Ramos (cell line): ENCODE measurements around the gene SP8.

ENCODE experiments used
- in situ Hi-C: fragments of 300-500 bp; cut with MboI; formaldehyde crosslinking; loops from one replicate; pipeline ENCODE4 v1.14.3; 2022; ENCODE audit warnings: low sequenced_read_pairs; ENCODE audit not compliant: unreplicated experiment

The SP8 gene

DNA sequence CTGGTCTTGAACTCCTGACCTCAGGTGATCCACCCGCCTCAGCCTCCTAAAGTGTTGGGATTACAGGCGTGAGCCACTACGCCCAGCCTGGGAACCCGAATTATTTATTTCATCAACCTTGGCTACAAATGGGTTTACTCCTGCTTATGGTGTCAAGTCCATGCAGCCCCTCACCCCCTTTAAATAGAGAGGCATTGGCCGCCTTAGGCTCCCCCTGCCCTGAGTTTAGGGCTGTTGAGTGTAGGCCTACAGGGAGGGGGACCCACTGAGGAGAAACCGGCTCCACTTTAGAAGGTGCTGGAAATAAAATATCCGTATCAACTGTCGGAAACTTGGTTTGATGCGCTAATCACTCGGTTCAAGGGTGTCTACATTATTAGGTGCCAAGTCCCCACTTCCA, 8.7 kb upstream of the SP8 start:
- in situ Hi-C loops = no loop called here

DNA sequence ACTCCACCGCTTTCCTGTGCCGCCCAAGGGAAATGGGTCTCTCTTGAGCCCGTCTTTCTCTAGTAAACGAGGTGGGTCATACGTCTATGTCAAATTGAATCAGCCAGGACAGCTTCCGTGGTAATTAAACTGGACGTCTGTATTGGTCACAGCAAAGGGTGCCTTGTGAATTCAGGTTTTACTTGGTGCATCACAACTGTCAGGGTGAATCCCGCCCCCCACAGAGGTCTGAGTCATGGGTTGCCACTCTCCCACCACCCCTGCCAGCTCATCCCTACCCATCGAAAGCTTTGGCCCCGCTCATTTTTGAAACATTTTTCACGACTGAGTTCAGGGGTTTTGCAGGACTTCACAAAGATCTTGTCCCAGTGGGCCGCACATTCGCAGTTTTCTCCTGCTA, 8.0 kb upstream of the SP8 start:
- in situ Hi-C loops = no loop called here

DNA sequence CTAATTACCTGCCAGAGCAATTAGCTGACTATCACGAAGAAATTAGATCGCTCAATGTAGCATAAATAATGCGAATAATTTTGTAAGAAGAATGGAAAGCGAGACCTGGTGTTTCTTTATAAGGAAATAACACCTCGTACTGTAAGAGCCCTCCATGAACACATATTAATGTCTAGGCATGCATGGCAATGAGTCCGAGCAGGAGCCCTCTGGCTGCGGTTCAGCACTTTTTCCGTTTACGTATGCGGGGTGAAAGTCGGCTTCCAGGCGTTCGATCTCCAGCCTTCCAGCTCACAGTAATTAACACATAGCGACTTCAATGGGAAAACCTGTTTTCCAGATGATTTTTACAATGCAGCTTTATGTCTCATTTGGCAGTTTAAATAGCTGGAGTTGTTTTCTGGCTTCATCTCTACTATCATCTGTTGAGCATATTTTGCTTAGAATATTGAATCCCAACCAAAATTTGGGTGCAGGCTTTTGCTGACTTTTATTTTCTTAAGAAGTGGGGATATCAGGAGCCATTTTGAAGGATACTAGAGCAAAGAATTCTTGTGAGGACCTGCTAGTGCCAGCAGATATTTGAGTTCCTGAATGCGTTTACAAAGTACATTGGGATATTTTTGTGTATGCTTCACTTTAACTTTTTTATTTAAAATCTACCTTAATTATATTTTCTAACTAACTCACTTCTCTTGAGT, 7.2 kb upstream of the SP8 start:
- in situ Hi-C loops = no loop called here

DNA sequence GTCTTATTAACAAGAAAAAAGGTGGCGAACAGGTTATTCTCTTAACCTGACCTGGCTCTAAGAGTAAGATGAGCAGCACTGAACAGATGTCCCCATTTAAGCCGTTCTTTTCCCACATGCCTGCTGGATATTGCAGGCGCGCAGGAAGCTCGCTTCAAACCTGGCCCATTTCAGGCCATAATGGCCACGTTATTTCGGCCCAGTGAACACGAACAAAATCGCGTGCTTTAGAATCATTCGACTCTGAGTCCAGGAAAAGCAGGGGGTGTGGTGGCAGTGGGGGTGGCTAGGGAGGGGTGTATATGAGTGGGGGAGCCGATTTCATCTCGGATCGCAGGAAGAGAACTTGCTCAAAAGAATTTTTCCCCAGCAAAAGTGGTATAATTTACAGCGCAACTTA, 6.6 kb upstream of the SP8 start:
- in situ Hi-C loops = no loop called here

DNA sequence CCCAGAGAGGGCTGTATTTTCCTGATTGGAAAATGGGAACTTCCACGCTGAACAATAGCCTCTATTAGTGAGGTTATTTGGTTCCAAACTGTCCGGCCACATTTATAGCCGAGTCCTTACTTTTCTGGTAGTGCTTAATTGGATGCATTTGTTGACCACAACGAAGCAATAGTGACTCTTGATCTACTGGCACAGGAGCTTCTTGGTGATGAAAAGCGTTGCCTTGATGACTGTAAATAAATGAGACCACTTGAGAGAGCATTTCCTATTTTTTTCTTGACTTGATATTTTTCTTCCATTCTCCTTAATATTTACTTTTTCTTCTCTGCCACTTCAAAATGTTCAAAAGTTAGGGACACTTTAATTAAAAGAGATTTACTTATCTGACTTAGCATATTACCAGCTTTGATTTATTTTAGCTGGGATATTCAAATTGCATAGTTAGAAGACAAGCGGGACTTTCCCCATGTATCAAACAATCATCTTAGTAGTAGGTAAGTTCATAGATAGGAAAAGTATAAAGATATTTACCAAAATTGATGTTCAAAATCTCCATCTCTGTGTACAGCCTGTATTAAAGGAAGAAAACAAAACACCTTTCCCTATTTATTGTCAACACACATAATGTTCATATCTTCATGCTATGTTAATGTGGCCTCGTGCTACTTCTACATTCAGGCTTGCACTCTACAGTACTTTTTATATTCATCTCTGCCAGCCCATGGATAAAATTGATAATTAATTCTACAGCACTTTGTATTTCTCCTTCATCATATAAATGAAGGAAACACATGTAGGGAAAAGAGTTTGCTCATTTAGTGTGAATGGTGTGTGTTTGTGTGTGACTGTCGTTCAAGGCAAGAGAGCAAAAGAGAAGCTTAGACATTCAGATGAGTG, 5.1 kb upstream of the SP8 start:
- in situ Hi-C loops = no loop called here

DNA sequence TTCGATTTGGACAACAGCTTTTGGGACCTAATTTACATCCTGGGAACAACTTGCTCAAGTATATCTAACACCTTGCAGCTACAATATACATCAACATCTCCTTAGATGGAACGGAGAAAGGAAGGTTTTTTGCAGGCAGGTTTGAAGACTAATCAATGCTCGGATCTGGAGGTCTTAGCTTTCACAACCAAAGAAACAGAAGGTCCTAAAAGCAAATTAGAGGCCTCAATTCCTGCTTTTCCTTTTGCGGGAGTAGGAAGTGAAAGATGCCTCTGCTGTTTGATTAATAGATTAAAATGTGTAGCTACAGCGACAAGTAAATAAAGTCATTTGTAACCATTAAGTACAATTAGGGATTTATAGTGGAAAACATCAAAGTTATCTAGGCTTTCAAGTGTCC, 3.7 kb upstream of the SP8 start:
- in situ Hi-C loops = no loop called here

DNA sequence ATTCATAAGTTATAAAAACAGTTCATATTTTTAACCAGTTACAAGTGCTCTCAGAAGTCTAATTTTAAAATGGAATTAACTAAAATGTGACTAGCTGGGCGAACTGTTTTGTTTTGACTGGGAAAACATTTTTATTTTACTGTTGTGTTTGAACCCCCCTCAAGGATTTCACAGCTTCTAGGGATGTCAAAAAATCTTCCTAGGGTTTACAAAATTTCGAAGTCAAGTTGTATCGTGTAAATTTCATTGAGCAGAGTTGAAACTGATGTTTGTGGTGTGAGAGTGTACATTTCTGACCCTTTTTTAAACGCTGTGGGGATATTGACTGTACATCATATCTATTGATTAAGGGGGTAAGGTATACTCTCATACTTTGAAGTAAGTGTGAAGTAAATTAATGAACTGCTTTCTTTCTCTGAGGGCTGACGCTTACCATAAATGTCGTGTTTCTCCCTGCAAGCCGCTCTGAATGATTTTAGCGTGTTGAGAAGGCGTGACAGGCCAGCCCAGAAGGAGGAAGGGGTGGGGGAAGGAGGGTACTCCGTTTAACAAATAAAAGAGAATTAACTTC, 1.8 kb upstream of the SP8 start:
- in situ Hi-C loops = no loop called here

DNA sequence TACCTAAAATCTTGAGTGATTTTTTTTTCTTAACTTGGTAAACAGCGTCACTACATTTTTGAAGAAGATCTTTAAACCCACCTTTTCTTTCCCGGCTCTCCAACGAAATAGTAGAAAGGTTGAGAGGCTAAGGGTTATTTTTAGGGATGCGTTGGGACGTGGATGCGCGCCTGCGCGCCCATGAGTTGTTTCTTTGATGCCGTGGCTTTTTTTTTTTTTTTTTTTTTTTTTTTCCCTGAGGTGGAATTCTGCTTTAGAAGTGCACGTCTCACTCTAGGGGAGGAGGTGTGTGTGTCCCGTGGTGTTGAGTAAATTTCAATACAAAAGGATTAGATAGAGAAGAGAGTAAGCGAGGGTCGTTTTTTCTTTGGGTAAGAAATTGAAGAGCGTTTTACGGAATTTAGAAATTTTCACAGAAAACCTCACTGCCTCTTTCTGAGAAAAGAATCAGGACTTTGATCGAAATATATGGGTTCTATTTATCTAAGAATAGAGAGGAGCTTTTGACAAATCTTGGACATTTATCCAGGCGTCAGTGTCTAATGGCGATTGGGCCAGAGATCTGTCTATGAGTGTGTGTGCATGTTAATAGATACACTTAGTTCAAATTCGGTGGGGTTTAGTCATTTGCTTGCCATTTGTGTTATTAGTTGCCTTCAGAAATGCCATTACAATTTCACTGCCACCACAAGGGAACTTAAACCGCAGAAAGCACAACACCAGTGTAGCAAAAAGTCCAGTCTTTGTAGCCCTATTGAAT, 1.2 kb upstream of the SP8 start:
- in situ Hi-C loops = no loop called here

DNA sequence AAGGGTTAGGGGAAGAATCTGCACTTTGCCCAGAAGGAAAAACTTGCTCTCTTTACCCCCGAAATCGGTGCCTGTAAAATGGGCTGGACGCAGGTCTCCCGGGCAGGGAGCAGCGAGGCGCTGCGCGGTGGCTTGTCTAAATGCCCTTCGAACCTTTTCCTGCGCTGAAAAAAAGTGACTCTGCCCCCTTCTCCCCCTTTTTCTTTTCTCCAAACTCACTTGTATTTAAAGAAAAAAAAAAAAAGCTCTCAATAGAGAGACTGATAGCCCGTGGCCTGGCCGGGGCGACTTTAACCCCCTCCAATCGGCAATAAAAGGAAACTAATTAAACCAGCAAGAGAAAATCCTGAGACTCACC, 286 bp downstream of the SP8 start:
- in situ Hi-C loops = no loop called here

DNA sequence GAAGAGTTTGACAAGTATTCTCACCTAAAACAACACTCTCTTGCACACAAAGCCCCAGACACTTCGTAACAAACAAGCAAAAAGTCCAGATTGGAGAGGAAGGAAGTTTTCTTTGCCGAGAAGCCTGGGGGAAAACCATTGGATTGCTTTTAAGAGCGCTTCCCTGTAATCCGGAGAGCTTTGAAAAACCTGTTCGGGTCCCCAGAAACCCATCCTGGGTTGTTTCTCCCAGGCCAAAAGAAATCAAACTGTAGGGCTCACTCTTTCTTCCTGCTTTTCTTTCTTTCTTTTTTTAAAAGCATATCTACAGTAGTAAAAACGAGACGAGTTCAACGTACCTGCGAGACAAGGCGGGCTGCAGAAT, 655 bp downstream of the SP8 start:
- in situ Hi-C loops = no loop called here

DNA sequence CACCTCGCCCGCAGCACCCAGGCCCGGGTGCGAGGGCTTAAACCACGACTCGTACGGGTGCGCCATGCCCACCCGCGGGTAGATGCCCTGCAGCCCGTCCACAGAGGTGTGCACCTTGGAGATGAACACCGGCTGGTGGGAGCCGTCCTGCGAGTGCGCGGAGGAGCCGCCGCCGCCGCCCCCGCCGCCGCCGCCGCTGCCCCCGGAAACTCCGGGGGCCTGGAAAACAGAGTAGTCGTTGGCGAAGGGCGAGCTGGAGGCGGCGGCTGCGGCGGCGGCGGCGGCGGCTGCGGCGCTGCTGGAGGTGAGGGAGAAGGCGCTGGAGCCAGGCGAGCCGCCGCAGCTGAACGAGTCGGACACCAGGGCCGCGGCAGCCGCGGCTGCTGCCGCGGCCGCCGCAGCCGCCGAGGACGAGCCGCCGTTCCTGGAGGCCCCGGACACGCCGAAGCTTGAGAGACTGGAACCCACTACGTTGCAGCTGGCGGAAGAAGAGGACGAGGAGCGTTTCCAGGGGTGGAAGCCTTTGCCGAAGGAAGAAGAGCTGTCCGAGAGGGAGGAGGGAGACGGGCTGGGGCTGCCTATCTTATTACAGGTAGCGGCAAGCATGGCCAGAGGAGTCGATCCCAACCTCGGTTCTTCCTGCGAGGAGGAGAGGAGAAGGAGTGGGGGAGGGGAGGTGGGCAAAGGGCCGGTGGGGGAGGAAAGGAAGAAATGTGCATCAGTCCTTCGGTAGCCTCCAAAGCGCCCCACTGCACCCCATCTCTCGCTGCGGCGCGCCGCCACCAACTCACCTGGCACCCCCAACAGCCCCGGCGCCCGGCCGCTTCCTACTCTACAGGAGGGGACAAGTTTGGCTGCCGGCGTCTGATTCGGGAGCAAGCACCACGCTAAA, 1.3 kb downstream of the SP8 start:
- in situ Hi-C loops = no loop called here

DNA sequence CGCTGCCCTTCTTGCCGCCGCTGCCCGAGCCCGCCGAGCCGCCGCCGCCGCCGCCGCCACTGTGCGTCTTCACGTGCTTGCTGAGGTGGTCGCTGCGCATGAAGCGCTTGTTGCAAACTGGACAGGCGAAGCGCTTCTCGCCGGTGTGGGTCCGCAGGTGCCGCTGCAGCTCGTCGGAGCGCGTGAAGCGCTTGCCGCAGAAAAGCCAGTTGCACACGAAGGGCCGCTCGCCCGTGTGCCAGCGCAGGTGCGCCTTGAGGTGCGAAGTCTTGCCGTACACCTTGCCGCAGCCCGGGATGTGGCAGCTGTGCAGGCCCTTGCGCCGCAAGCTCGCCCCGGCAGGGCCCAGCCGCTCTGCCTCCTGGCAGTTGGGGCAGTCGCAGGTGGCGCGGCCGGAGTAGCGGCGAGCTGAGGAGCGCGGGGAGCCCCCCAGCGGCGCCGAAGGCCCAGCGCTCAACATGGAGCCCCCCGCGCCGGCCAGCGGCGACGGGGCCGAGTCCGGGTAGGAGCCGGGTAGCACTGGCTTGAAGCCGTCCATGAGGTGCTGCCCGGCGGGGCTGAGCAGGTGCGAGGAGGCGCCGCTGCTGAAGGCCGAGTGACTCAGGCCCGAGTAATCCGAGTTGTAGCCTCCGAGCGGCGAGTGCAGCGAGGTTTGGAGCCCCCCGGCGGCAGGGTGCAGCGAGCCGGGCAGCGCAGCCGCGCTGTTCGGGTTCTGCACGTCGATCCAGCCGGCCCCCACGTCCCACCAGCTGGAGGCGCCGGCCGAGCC, 2.1 kb downstream of the SP8 start:
- in situ Hi-C loops = no loop called here

DNA sequence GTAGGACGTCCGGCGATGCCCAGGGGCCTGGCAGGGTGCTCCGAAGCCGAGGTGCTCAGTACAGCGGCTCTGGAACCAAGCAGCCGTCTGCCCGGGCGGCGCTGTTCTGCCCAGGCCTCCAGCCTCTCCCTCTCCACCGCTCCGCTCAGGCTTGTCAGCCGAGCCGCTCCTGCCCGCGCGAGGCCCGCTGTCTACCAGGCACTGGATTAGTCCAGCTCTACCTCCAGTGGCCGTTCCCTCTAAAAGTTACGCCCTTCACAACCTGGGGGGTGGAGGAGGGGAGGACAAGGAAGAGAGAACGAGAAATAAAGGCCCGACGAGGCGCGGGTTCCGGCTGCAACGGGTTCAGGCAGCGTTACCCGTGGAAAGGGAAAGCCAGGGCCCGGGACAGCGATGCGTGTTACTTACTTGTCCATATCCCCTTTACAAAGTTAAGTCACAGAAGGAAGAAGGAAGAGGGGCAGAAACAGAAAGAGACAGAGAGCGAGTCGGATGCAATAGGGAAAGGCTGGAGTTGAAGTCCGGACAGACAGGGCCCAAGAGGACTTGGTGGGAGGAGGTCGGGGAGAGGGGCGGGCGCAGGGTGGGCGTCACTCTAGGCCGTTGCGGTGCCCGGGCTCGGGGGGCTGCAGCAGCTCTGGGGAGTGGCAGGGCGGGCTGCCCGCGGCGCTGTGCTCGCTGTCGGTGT, 2.8 kb downstream of the SP8 start:
- in situ Hi-C loops = no loop called here

DNA sequence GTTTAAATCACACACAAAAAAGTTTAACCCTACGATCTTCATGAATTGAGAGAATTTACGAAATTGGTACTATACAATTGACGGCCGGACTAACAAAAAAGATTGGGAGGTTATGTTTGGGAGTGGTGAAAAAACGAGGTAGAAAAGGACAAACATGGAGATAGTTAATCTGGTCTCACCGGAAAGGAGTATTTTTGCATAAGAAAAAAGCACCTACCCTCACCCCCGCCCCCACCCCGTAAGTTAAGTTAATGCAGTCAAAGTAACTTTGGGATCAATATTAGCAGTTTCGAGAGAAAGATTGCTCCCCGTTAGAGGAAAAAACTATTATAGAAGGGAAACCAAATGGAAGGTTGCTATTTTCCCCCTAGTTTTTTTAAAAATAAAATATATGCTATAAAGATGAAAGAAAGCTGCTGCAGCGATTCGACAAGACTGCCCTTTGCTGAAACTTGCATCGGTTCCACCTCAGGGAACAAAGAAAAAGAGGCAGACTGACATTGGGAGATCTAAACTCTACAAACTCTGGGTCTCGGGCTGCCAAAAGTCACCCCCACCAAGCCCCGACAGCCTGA, 3.5 kb downstream of the SP8 start:
- in situ Hi-C loops = no loop called here

DNA sequence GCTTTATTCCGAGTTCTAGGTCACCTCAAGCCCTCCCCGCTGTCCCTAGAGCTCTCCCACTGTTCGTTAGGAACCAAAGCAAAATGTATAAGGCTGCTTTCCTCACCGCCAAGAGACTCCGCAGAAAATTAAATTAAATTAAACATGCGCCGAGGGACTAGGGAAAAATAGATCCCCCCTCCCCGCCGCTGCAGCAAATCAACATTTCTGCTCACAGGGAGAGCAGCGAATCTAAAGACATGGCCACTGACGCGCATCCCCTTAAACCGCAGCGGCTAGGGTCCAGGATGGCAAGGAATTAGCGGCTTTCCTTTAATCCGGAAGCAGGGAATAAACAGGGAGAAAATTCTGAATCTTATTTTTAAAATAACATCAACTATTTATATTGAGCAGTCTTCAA, 7.6 kb downstream of the SP8 start:
- in situ Hi-C loops = no loop called here

DNA sequence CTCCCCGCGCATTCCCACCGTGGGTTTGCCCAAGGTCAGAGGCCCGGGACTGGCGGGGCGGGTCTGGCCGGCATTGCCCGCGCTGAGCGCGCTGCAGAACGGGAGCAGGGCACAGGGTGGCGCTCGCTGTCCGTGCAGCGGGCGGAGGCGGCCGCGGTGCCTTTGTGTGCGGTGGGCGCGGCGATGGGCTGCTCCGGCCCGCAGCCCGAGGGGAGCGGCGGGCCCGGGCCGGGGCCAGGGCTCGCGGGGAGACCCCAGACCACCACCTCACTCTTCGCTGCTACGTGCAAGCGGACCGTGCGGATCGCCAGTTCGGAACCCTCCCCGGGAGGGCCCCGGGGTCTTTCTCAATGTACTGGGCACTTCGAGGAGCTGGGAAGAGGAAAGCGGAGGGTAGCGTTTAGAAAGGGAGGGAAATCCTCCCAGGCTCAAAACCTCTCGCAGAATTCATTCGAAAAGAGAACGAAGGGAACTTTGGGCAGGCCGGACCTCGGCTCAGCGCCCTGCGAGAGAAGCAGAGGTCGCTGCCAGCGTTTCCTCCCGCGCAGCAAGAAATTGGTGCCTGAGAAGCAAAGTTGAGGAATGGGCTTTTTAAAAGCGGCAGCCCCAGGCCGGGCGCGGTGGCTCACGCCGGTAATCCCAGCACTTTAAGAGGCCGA, 8.5 kb downstream of the SP8 start:
- in situ Hi-C loops = no loop called here

DNA sequence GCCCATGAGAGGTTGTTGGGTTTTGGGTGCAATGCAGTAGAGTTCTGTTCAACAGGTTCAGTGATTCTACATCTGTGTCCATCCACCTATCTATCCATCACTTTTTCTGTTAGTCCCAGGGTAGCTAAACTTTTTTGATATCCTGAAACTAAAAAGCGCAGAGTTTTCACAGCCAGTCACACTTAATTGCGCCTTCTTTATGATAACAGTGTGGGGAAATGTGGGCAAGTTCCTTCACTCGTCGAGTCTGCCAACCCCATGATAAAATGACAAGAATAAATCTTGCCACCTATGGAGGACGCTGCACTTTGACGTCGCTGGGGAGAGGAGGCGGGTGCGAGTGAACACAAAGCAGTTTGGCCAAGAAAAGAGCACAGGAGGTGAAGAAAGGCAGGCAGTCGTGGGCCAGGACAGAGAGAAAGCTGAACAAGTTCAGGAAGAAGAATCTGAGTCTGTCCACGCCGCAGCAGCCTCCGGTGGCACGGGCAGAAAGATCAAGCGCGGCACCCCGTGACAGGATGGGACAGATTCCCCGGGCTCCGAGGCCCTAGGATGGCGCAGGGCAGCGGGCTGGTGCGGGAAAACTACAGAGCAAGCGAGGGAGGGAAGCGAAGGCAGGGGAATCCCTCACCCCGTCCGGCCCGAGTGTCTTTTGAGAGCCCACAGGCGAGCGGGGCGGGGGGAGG, 9.2 kb downstream of the SP8 start:
- in situ Hi-C loops = no loop called here
